ENCODE data around the gene MOGAT2.

The MOGAT2 gene

GRCh38 chr11:75719340-75720239, 2.0 kb downstream of the MOGAT2 start:
- no peak for DNase-seq (ENCODE audit: extremely low read depth, low read depth)
- TF ChIP-seq CTCF (IDR thresholded peaks at IDR 0.05; ENCODE audit: low read depth, low read length, missing control alignments) = no peak
- H3K4me3 ChIP-seq (replicated peaks; ENCODE audit: low read depth, low read length) = no peak overlapping the region

GRCh38 chr11:75720639-75721038, 3.0 kb downstream of the MOGAT2 start:
- no peak for DNase-seq (ENCODE audit: extremely low read depth, low read depth)
- no peak for TF ChIP-seq CTCF (IDR thresholded peaks at IDR 0.05; ENCODE audit: low read depth, low read length, missing control alignments)
- H3K4me3 ChIP-seq (replicated peaks; ENCODE audit: low read depth, low read length) = no peak overlapping the region

GRCh38 chr11:75721852-75722668, 4.4 kb downstream of the MOGAT2 start:
- H3K4me3 ChIP-seq (replicated peaks; ENCODE audit: low read depth, low read length) = no peak overlapping the region
- no peak for TF ChIP-seq CTCF (IDR thresholded peaks at IDR 0.05; ENCODE audit: low read depth, low read length, missing control alignments)
- no peak for DNase-seq (ENCODE audit: extremely low read depth, low read depth)

GRCh38 chr11:75722669-75723042, 5.0 kb downstream of the MOGAT2 start:
- no peak for TF ChIP-seq CTCF (IDR thresholded peaks at IDR 0.05; ENCODE audit: low read depth, low read length, missing control alignments)
- DNase-seq (ENCODE audit: extremely low read depth, low read depth) = no peak
- no peak overlapping the region for H3K4me3 ChIP-seq (replicated peaks; ENCODE audit: low read depth, low read length)

GRCh38 chr11:75725547-75726320, 8.1 kb downstream of the MOGAT2 start:
- DNase-seq (ENCODE audit: extremely low read depth, low read depth) = no peak
- no peak for TF ChIP-seq CTCF (IDR thresholded peaks at IDR 0.05; ENCODE audit: low read depth, low read length, missing control alignments)

GRCh38 chr11:75728992-75729391, 11.4 kb downstream of the MOGAT2 start:
- no peak for DNase-seq (ENCODE audit: extremely low read depth, low read depth)
- H3K4me3 ChIP-seq (replicated peaks; ENCODE audit: low read depth, low read length) = no peak overlapping the region
- TF ChIP-seq CTCF (IDR thresholded peaks at IDR 0.05; ENCODE audit: low read depth, low read length, missing control alignments) = no peak

More at GRCh38 chr11:75725547-75726320, 8.1 kb downstream of the MOGAT2 start:
- no peak overlapping the region for H3K4me3 ChIP-seq (replicated peaks; ENCODE audit: low read depth, low read length)

Data from HFF-Myc (cell line).